Stromal cell of bone marrow (primary cell): ENCODE data around the gene FZD10.

Experiments
- DNase-seq: peaks from one replicate; pipeline ENCODE4 v3.0.0-alpha.2; 2012; ENCODE audit warnings: low read depth

Gene FZD10

GRCh38 chr12:130132831-130133511, 29.3 kb upstream of the FZD10 start:
- no peak for DNase-seq

GRCh38 chr12:130133851-130134562, 28.3 kb upstream of the FZD10 start:
- DNase-seq = no peak

- DNase-seq = no peak
These were observed 27.7 kb upstream of the FZD10 start for GRCh38 chr12:130134563-130134915.

- DNase-seq = no peak
These were observed 25.7 kb upstream of the FZD10 start for GRCh38 chr12:130136509-130137039.

GRCh38 chr12:130137040-130138018, 24.9 kb upstream of the FZD10 start:
- no peak for DNase-seq

- DNase-seq = no peak
These were observed 23.8 kb upstream of the FZD10 start for GRCh38 chr12:130138478-130138877.

GRCh38 chr12:130139567-130140421, 22.5 kb upstream of the FZD10 start:
- DNase-seq = no peak

GRCh38 chr12:130141105-130141504, 21.2 kb upstream of the FZD10 start:
- no peak for DNase-seq

- no peak for DNase-seq
These were observed 20.2 kb upstream of the FZD10 start for GRCh38 chr12:130141901-130142683.

- no peak for DNase-seq
These were observed 19.5 kb upstream of the FZD10 start for GRCh38 chr12:130142736-130143135.

GRCh38 chr12:130143136-130143535, 19.1 kb upstream of the FZD10 start:
- no peak for DNase-seq

GRCh38 chr12:130144256-130144655, 18.0 kb upstream of the FZD10 start:
- no peak for DNase-seq

GRCh38 chr12:130145731-130146130, 16.5 kb upstream of the FZD10 start:
- DNase-seq = no peak

- no peak for DNase-seq
These were observed 15.9 kb upstream of the FZD10 start for GRCh38 chr12:130146176-130146931.

- no peak for DNase-seq
These were observed 14.2 kb upstream of the FZD10 start for GRCh38 chr12:130147875-130148596.

- no peak for DNase-seq
These were observed 10.4 kb upstream of the FZD10 start for GRCh38 chr12:130151846-130152245.

- no peak for DNase-seq
These were observed 9.9 kb upstream of the FZD10 start for GRCh38 chr12:130152386-130152785.

GRCh38 chr12:130153803-130154202, 8.5 kb upstream of the FZD10 start:
- no peak for DNase-seq
